GM18868 (cell line): ENCODE measurements around the gene ATP6V0E2.

Source experiments
- ATAC-seq: cut with Tn5 transposase; IDR thresholded peaks from one replicate; pipeline ENCODE4 v1.9.1; 2021; ENCODE audit warnings: mild to moderate bottlenecking, moderate library complexity; ENCODE audit not compliant: unreplicated experiment

Gene ATP6V0E2

GRCh38 chr7:149861728-149862045 is 12.1 kb upstream of the ATP6V0E2 start:
- ATAC-seq: no peak

GRCh38 chr7:149862156-149862555 is 11.6 kb upstream of the ATP6V0E2 start:
- ATAC-seq: no peak

GRCh38 chr7:149863500-149863899 is 10.3 kb upstream of the ATP6V0E2 start:
- no peak for ATAC-seq

GRCh38 chr7:149864023-149864422 is 9.7 kb upstream of the ATP6V0E2 start:
- ATAC-seq: no peak

GRCh38 chr7:149864751-149865150 is 9.0 kb upstream of the ATP6V0E2 start:
- ATAC-seq: no peak

GRCh38 chr7:149865437-149865836 is 8.3 kb upstream of the ATP6V0E2 start:
- no peak for ATAC-seq

- ATAC-seq: no peak
Observed at GRCh38 chr7:149866139-149866778, 7.5 kb upstream of the ATP6V0E2 start.

- ATAC-seq: no peak
Observed at GRCh38 chr7:149866779-149867447, 6.9 kb upstream of the ATP6V0E2 start.

GRCh38 chr7:149867762-149868622 is 5.8 kb upstream of the ATP6V0E2 start:
- no peak for ATAC-seq

GRCh38 chr7:149868623-149869290 is 5.0 kb upstream of the ATP6V0E2 start:
- no peak for ATAC-seq

GRCh38 chr7:149869291-149869650 is 4.5 kb upstream of the ATP6V0E2 start:
- ATAC-seq: no peak

- no peak for ATAC-seq
Observed at GRCh38 chr7:149869867-149870266, 3.9 kb upstream of the ATP6V0E2 start.

GRCh38 chr7:149870274-149870673 is 3.5 kb upstream of the ATP6V0E2 start:
- ATAC-seq: no peak

GRCh38 chr7:149870701-149871483 is 2.9 kb upstream of the ATP6V0E2 start:
- ATAC-seq: no peak

GRCh38 chr7:149871576-149871975 is 2.2 kb upstream of the ATP6V0E2 start:
- ATAC-seq: no peak

GRCh38 chr7:149872419-149873073 is 1.2 kb upstream of the ATP6V0E2 start:
- no peak for ATAC-seq

GRCh38 chr7:149873970-149874643 is 338 bp downstream of the ATP6V0E2 start:
- ATAC-seq: no peak

GRCh38 chr7:149874644-149875028 is 867 bp downstream of the ATP6V0E2 start:
- no peak for ATAC-seq

GRCh38 chr7:149875396-149875795 is 1.6 kb downstream of the ATP6V0E2 start:
- no peak for ATAC-seq
